Sigmoid colon (tissue), 3 donors: Measurements from ENCODE around the gene TRERF1.

Source experiments
- POLR2A ChIP-seq, 2 donors: fragments of 450-650 bp; IDR thresholded peaks; one replicate each; pipeline ENCODE4 v1.6.1; 2016; ENCODE audit warnings: antibody characterized with exemption in 2 of 2, mild to moderate bottlenecking in 2 of 2, moderate library complexity in 2 of 2
- TF ChIP-seq, protein P1 (sequence below), 4 experiments: fragments of 450-650 bp in 3 of 4; fragments of 200-600 bp in 1 of 4; IDR thresholded peaks; one replicate each; pipeline ENCODE4 v1.5.1; 2016 to 2019; ENCODE audit warnings: antibody characterized with exemption in 4 of 4, mild to moderate bottlenecking in 3 of 4, moderate library complexity in 2 of 4

DNA sequence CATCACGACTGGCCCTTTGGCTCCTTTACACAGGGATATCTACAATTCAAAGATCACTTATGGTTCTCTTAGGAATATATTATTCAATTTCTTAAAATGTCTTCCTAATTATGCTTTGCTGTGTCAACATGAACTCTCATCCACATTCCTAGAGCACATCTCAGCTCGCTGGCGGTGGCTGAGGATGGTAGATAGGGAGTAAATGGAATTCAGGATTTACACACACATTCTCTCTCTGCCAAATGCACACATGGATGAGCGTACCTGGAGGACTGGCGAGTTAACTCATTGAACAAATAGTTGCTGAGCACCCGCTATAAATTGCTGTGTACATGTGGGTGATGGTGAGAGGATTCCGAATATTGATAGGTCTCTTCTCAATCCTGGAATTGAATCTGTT is 229.3 kb downstream of the TRERF1 start:
- TF ChIP-seq, protein P1, sequence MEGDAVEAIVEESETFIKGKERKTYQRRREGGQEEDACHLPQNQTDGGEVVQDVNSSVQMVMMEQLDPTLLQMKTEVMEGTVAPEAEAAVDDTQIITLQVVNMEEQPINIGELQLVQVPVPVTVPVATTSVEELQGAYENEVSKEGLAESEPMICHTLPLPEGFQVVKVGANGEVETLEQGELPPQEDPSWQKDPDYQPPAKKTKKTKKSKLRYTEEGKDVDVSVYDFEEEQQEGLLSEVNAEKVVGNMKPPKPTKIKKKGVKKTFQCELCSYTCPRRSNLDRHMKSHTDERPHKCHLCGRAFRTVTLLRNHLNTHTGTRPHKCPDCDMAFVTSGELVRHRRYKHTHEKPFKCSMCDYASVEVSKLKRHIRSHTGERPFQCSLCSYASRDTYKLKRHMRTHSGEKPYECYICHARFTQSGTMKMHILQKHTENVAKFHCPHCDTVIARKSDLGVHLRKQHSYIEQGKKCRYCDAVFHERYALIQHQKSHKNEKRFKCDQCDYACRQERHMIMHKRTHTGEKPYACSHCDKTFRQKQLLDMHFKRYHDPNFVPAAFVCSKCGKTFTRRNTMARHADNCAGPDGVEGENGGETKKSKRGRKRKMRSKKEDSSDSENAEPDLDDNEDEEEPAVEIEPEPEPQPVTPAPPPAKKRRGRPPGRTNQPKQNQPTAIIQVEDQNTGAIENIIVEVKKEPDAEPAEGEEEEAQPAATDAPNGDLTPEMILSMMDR (IDR thresholded peaks at IDR 0.05): no peak
- no peak for TF ChIP-seq POLR2A (IDR thresholded peaks at IDR 0.05)
